SK-N-SH treated with all-trans-retinoic acid at 6 μM for 48 hours (cell line): ENCODE measurements around the gene MRPL58.

ENCODE experiments used
- ARNTL ChIP-seq: fragments of 450-650 bp; formaldehyde crosslinking; IDR thresholded peaks from 2 replicates; pipeline ENCODE4 v1.5.0; 2020; ENCODE audit warnings: low read depth, mild to moderate bottlenecking, moderate library complexity, borderline replicate concordance
- ESRRG ChIP-seq: fragments of 250-450 bp; sonication (Bioruptor Pico); IDR thresholded peaks from 2 replicates; pipeline ENCODE4 v1.6.1; 2021; ENCODE audit warnings: mild to moderate bottlenecking
- RARB ChIP-seq: fragments of 250-450 bp; sonication (Bioruptor Pico); IDR thresholded peaks from 2 replicates; pipeline ENCODE4 v1.8.0; 2021; ENCODE audit warnings: mild to moderate bottlenecking, moderate library complexity
- ZFP3 ChIP-seq: fragments of 250-450 bp; sonication (Bioruptor Pico); IDR thresholded peaks from 2 replicates; pipeline ENCODE4 v1.5.0; 2020; ENCODE audit warnings: mild to moderate bottlenecking, moderate library complexity

- TF ChIP-seq ESRRG (CRISPR knock-in tag) (no peak), ZFP3 (CRISPR knock-in tag) (no peak), RARB (CRISPR knock-in tag) (no peak), ARNTL (CRISPR knock-in tag) (no peak)
Observed at GRCh38 chr17:74987418-74987908, 25.0 kb upstream of the MRPL58 start, which contains the start of gene CDR2L.
